GM19240 (cell line): ENCODE measurements around the gene COL19A1.

Experiments used
- DNase-seq: peaks from one replicate; pipeline ENCODE4 v3.0.0; 2011; ENCODE audit warnings: low spot score; ENCODE audit not compliant: insufficient read length

COL19A1 gene

GRCh38 chr6:70166088-70166958 is 300.0 kb downstream of the COL19A1 start:
- DNase-seq = peak; percentile 18

DNA sequence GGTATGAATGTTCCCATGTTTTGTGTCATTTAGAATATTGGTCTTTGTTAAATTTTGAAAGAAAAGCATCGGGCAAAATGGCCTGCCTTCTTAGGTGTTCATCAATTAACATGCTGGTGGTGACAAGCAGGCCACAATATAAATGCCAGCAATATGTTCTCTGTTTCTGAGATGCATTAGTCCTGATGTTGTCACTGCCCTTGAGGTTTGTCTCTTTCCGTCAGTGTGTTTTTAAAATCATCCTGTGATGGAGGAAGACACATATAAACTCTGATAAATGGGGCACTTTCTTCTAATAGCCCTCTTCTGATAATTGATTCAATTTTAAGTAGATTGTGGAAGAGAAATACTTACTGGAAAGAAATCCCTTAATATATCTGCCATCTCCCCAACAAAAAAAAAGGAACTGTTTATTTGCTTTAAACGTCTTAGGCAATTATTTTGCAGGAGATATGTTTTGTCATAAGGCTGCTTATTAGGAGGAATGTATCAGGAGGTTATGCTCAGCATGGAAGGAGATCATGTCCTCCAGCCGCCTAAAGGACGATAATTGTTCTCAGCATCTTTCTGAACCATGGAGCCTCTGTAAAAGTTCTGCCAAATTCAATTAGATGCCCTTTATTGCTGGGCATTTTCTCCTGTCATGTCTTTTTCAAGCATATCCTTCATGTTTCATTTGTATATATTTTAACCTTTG is 302.5 kb downstream of the COL19A1 start:
- DNase-seq = no peak

DNA sequence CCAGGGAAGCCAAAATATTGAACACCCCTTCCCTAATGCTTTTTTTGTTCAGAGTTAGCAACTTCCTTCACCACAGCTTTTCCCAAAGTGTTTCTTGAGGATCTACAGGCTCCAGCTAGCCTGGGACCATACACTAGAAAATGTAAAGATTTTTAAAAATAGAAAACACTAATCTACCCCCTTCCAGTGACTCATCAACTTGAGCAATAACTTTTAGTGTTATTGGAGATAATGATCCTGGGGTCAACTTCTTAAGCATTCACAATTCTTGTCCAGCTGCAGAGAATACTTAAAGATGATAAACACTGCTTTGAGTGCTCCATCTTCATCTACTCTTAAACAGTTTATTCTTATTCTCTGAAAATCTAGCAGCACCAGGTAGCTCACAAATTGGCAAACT is 304.9 kb downstream of the COL19A1 start:
- DNase-seq = no peak

GRCh38 chr6:70172252-70172651 is 305.9 kb downstream of the COL19A1 start:
- no peak for DNase-seq

GRCh38 chr6:70175770-70176169 is 309.4 kb downstream of the COL19A1 start:
- no peak for DNase-seq

GRCh38 chr6:70176842-70177550 is 310.6 kb downstream of the COL19A1 start:
- no peak for DNase-seq

DNA sequence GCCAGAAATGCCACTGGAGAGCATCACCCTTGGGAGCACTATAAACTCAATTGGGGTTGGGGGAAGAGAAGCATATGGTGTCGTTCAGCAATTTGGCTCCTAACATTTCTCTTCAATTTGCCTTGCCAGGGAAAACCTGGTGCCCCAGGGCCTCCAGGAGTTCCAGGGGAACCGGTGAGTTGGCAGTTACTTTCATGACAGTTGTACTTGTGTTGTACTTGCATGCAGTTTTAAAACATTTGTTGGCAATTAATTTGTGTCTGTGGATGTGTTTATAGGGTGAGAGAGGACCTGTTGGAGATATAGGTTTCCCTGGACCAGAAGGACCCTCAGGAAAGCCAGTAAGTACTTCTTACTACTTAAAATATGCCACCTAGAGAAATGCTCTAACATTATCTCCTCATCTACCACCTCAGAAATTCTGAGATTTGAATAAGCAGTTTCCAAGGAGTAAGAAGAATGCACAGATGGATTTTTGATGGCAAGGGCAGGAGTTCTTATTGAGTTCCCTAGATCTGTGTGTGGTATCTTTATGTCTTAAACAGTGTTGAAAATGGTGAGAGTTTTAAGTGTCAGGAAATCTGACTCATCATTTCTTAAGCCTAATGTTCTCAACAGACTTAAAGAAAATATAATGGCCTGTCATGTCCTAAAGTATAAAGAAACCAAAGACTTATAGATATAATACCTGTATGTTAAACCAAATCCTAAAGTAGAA is 314.0 kb downstream of the COL19A1 start:
- no peak for DNase-seq

GRCh38 chr6:70180901-70181599 is 314.7 kb downstream of the COL19A1 start:
- no peak for DNase-seq

GRCh38 chr6:70183538-70183937 is 317.2 kb downstream of the COL19A1 start:
- DNase-seq = no peak

DNA sequence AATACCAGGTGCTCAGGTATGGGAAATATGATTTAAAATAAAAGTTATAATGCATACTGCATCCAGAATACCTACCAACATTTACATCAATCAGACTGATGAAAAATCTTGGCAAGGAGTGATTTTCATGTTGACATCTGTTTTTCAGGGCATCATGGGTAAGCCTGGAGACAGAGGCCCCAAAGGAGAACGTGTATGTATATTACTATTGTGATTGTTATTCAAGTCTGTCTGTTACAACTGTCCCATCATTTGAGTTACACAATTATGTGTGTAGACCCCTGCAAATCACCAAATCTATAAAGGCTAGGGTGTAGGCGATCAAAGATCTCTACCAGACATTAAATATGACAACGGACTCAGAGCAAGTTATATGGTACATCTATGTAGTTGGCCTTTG is 318.4 kb downstream of the COL19A1 start:
- no peak for DNase-seq

GRCh38 chr6:70186461-70186860 is 320.1 kb downstream of the COL19A1 start:
- no peak for DNase-seq

DNA sequence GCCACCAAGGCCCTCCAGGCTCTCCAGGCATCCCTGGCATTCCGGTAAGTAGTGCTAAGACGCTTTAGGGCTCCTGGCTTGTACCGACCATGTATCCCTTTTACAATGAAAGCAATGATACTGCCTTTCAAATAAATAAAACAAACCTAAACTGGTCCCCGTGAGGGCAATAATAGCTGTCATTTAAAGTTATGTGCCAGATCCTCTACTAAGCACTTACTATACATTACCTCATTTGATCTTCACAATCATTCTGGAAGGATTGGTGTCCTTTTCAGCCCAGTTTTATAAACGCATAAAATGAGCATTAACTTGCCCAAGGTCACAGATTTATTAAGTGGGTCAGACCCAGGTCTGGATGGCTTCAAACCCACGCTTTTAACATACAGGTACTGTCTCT is 321.8 kb downstream of the COL19A1 start:
- DNase-seq = no peak

- no peak for DNase-seq
These were observed 328.1 kb downstream of the COL19A1 start for GRCh38 chr6:70194421-70194820.

GRCh38 chr6:70196531-70196930 is 330.2 kb downstream of the COL19A1 start:
- no peak for DNase-seq

- no peak for DNase-seq
These were observed 332.4 kb downstream of the COL19A1 start for GRCh38 chr6:70198785-70199184.

- no peak for DNase-seq
These were observed 342.0 kb downstream of the COL19A1 start for GRCh38 chr6:70208235-70208790.

- DNase-seq = no peak
These were observed 344.1 kb downstream of the COL19A1 start for GRCh38 chr6:70210462-70210861.

DNA sequence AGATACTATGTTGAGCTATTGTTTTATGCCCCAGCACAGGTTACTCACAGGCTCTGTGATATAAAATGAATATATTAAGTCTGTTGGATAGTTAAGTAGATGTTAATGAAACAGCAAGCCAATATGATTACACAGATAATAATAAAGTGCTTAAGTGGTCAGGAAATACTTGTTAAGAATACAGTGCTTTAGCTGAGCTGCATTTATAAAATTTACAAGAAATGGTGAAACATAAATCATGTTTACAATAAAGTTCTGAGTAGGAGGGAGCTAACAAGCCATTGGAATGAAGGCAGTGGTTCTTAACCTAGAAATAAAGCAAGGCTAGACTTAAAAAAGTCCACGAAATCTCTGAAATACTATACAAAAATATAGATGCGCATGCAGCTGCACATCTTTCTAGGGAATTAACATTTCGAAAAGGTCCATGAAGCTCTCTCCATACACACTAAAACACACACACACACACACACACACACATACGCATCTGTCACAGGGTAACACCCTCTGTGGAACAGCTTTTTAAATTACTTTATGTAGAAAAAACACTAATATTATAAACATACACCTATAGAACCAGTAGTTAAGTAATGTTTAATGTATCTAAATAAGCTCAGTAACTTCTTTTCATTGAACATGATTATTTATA is 349.2 kb downstream of the COL19A1 start:
- no peak for DNase-seq

DNA sequence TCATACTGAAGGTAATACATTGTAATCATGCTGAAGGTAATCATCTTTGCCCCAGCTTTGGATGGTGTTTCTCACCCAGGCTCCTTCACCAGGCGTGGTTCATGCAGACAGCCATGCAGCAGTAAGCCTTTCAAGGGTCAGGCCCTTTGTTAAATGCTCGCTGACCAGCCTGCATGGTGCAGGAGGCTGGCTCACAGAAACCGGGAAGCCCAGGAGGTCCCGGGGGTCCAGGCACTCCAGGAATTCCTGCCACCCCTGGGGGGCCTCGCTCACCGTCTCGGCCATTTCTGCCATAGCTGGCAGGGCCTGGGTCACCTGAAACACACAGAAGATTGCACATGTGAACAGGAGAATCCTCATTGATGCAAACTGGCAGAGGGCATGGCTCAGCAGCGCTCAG is 350.4 kb downstream of the COL19A1 start:
- no peak for DNase-seq
